Choroid plexus epithelial cell (primary cell): Measurements from ENCODE around the gene ERC1.

Source experiments
- DNase-seq: peaks from one replicate; pipeline ENCODE4 v3.0.0-alpha.2; 2010; ENCODE audit warnings: low read depth
- H3K4me3 ChIP-seq: 2 replicates; pipeline ENCODE4 v1.5.1; 2011; ENCODE audit warnings: low read depth, mild to moderate bottlenecking, control low read depth, low read length, moderate library complexity
- CTCF ChIP-seq: conservative IDR thresholded peaks from 2 replicates; pipeline ENCODE4 v1.5.1; 2011; ENCODE audit warnings: low read depth, mild to moderate bottlenecking, control low read depth, inconsistent platforms, low read length, moderate library complexity

ERC1 gene

GRCh38 chr12:1213205-1213604, 222.2 kb downstream of the ERC1 start:
- no peak overlapping the region for H3K4me3 ChIP-seq
- TF ChIP-seq CTCF: no peak
- no peak for DNase-seq

GRCh38 chr12:1213618-1214205, 222.7 kb downstream of the ERC1 start:
- no peak overlapping the region for H3K4me3 ChIP-seq
- TF ChIP-seq CTCF: no peak
- DNase-seq: no peak

- no peak overlapping the region for H3K4me3 ChIP-seq
- no peak for DNase-seq
- no peak for TF ChIP-seq CTCF
Observed at GRCh38 chr12:1216560-1216959, 225.5 kb downstream of the ERC1 start.

GRCh38 chr12:1217191-1217949, 226.3 kb downstream of the ERC1 start:
- no peak for TF ChIP-seq CTCF
- peak; percentile 60 for DNase-seq
- no peak overlapping the region for H3K4me3 ChIP-seq

GRCh38 chr12:1218369-1218768, 227.3 kb downstream of the ERC1 start:
- no peak for DNase-seq
- no peak overlapping the region for H3K4me3 ChIP-seq
- TF ChIP-seq CTCF: no peak

- H3K4me3 ChIP-seq: no peak overlapping the region
- no peak for DNase-seq
- TF ChIP-seq CTCF: no peak
Observed at GRCh38 chr12:1220127-1221092, 229.4 kb downstream of the ERC1 start.
